Stimulated activated naive CD8-positive, alpha-beta T cell treated with anti-CD3 and anti-CD28 coated beads, Interleukin-15, Interleukin-2, amounts not matched to agents 100 U/mL and 50 U/mL, for 24 hours (primary cell): ENCODE results near the gene FXN.
"Not testable (repeated sequence)": the region's sequence is repeated elsewhere in the genome, so short reads cannot be mapped to it uniquely, and the experiment has no call there.

Experiments used
- ATAC-seq: fragments of 150-1000 bp; cut with Tn5 transposase; one replicate; pipeline ENCODE4 v1.10.0; 2021
- DNase-seq: peaks from one replicate; pipeline ENCODE4 v3.0.0; 2021

Gene FXN

GRCh38 chr9:69070201-69070600 is 34.6 kb downstream of the FXN start:
- ATAC-seq (no peak), DNase-seq (no peak)

DNA sequence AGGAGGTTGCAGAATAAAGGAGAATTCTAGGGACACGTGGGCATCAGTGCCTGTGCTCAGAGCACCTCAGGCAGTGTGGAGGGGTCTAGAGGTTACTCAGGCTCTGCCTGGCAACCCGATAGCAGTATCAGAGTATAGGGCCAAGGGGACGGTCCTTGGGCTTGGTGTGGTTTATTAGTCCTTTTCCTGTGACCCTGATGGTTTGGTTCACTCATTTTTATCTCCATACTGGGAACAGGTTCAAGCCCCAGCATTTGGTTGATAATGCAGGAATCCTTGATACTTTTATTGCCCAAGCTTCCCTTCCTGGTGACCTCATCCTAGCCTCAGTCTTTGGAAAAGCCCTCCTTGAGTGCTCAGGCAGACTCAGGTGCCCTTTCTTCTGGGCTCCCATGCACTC is 35.5 kb downstream of the FXN start:
- no peak for DNase-seq
- no peak for ATAC-seq

- DNase-seq (no peak), ATAC-seq (no peak)
These were observed 37.6 kb downstream of the FXN start for GRCh38 chr9:69073103-69073502.

- ATAC-seq, result no peak
- DNase-seq, result no peak
These were observed 39.2 kb downstream of the FXN start for GRCh38 chr9:69074801-69075200.

DNA sequence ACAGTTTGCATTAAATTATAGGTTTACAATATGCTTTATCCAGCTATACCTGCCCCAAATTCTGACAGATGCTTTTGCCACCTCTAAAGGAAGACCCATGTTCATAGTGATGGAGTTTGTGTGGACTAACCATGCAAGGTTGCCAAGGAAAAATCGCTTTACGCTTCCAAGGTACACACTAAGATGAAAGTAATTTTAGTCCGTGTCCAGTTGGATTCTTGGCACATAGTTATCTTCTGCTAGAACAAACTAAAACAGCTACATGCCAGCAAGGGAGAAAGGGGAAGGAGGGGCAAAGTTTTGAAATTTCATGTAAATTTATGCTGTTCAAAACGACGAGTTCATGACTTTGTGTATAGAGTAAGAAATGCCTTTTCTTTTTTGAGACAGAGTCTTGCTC is 41.0 kb downstream of the FXN start:
- ATAC-seq (no peak), DNase-seq (no peak)

GRCh38 chr9:69078069-69078468 is 42.5 kb downstream of the FXN start:
- no peak for ATAC-seq

DNA sequence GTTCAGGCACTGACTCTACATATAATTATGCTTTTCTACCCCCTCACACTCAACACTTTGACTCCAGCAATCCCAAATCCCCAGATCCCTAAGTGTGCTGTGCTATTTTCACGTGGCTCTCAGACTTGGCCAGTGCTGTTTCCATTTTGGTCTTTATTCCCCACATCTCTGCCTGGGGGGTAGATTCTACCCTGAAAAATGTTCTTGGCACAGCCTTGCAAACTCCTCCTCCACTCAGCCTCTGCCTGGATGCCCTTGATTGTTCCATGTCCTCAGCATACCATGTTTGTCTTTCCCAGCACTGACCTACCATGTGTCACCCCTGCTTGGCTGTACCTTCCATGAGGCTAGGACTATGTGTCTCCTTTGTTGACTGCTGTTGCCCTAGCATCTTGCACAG is 43.0 kb downstream of the FXN start:
- ATAC-seq (no peak), DNase-seq (no peak)

More at GRCh38 chr9:69078069-69078468, 42.5 kb downstream of the FXN start:
- no peak for DNase-seq

GRCh38 chr9:69079186-69079585 is 43.6 kb downstream of the FXN start:
- ATAC-seq (no peak), DNase-seq (no peak)

DNA sequence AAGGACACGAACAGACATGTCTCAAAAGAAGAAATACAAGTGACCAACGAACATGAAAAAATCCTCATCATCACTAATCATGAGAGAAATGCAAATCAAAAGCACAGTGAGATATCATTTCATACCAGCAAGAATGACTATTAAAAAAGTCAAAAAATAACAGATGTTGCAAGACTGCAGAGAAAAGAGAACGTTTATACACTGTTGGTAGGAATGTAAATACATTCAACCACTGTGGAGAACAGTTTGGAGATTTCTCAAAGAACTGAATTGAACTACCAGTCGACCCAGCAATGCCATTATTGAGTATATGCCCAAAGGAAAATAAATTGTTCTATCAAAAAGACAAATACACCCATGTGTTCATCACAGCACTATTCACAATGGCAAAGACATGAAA is 45.7 kb downstream of the FXN start:
- no peak for ATAC-seq
- no peak for DNase-seq

DNA sequence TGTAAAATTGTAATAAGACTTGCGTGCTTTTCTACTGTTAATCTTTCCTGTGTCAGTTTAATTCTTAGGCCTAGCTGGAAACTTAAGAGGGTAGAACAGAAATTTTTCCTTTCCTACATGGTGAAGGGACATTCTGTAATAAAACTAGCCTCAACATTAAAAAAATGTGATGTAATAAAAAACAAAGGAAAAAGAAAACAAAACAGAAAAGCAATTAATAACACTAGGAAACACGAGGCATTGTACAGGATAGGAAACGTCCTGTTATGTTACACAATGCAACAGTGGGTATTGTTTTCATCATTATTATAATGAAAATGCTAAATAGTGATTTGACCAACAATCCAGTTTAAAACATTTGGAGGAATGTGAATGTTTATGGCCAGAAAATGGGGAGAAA is 47.8 kb downstream of the FXN start:
- DNase-seq (no peak), ATAC-seq (no peak)

- DNase-seq (no peak), ATAC-seq (no peak)
These were observed 50.2 kb downstream of the FXN start for GRCh38 chr9:69085569-69086283.

DNA sequence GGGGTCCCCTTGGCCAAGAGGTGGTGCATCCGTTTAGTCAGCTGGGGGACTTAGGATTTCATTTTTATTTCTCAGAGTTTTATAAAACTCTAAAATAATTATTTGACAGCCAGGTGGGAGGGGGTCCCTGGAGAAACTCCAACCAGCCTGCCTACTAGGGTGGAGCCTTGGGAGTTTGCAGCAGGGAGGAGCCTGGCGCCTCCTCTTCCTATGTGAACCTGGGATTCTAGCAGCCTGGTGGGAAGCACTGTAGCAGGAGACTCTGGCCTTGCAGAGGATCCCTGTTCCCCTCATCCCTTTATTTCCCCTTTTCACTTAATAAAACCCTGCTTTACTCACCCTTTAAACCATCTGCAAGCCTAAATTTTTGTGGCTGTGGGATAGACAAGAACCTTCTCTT is 50.8 kb downstream of the FXN start:
- no peak for ATAC-seq
- DNase-seq, result no peak

DNA sequence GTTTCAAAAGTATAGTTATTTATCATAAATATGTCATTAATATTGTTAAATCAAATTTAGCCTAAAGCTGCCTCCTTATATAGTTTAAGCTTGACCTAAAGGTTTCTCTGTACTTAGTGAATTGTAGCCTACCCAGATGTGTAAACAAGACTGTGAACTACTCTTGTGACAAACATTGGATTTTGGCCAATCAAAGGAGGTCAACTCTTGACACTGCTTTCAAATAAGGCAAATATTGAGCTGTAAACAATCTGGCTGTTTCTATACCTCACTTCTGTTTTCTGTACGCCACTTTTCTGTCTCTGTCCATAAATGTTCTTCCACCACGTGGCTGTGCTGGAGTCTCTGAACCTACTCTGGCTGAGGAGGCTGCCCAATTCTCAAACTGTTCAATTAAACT is 51.2 kb downstream of the FXN start:
- ATAC-seq (no peak), DNase-seq (no peak)

DNA sequence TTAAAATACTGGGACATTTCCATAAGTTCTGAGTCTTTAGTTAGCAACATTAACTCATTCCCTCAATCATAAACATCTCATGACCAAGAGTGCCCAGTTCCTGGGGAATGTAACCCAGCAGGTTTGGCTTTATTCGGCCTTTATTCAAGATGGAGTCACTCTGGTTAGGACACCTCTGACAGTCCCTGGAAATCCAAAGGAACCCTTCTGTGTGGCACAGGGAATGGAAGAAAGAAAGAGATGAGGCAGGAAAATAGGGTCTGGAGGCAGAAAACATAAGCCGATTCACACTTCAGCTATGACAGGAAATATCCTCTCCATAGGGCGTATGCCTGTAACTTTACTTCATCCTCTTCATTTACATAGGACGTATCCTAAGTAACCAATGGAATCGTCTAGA is 53.5 kb downstream of the FXN start:
- ATAC-seq, result no peak

GRCh38 chr9:69089491-69089890 is 53.9 kb downstream of the FXN start:
- DNase-seq, result no peak
- ATAC-seq, result no peak

More for the DNA sequence above, 53.5 kb downstream of the FXN start:
- DNase-seq, result no peak

GRCh38 chr9:69090140-69090750 is 54.7 kb downstream of the FXN start:
- no peak for ATAC-seq
- DNase-seq, result no peak

DNA sequence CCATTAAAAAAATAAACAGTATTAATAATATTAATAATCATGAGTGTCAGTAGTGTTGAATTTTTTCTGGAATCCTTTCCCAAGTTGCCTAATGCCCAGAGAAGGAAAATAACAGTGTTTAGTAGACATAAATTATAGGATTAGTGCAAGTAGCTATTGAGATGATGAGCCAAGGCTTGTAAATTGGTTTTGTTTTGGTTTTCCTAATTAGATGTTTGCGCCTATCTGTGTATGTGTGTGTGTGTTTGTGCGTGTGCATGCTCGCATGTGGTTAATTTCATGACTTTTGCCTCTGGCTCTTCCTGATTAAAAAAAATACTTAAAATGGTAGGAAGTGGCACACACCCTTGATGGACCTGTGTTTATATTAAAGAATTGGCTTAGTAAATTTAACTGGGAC is 55.4 kb downstream of the FXN start:
- no peak for DNase-seq
- ATAC-seq, result no peak

- DNase-seq (no peak), ATAC-seq (no peak)
These were observed 58.0 kb downstream of the FXN start for GRCh38 chr9:69093471-69094103.

- DNase-seq, ATAC-seq: not testable (repeated sequence)
These were observed 59.0 kb downstream of the FXN start for GRCh38 chr9:69094361-69095135.

DNA sequence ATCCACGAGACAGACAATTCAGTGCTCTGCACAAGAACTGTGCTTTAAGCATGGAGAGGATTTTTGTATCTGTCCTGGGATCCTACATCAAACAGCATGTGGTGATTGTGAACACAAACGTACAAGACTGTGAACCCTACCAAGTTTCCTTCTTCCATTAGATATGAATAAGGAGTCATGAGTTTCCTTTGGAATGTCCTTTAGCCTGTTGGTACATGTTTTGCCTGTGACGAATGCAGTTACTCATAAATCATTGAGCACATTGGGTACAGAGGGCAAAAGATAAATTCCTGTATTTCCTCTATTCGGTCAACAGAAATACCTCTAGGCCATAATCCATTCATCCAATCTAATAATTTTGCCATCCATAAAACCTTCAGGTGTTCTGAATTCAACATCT is 61.5 kb downstream of the FXN start:
- DNase-seq, result no peak
- no peak for ATAC-seq

GRCh38 chr9:69097923-69098593 is 62.5 kb downstream of the FXN start:
- DNase-seq, result no peak
- no peak for ATAC-seq

DNA sequence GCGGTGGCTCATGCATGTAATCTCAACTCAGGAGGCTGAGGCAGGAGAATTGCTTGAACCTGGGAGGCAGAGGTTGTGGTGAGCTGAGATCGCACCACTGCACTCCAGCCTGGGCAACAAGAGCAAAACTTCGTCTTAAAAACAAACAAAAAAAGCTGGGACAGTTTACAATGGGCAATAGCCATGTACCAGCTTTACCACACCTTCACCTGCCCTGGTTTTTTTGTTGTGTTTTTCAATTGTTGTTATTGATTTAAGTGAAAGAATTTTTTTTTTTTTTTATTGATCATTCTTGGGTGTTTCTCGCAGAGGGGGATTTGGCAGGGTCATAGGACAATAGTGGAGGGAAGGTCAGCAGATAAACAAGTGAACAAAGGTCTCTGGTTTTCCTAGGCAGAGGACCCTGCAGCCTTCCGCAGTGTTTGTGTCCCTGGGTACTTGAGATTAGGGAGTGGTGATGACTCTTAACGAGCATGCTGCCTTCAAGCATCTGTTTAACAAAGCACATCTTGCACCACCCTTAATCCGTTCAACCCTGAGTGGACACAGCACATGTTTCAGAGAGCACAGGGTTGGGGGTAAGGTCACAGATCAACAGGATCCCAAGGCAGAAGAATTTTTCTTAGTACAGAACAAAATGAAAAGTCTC is 67.9 kb downstream of the FXN start:
- not testable (repeated sequence) for DNase-seq, ATAC-seq
